ENCODE measurements around the gene INTS11. TPM values are rescaled to one million over a fixed set of nuclear protein-coding genes. Genes with fewer than 3 reads are reported as not detected.

Gene INTS11
- total RNA-seq, 3 donors from 2014 or later (not counting 1 experiment from before 2014, with no cell fraction given): 150 to 189 (median 181) TPM

DNA sequence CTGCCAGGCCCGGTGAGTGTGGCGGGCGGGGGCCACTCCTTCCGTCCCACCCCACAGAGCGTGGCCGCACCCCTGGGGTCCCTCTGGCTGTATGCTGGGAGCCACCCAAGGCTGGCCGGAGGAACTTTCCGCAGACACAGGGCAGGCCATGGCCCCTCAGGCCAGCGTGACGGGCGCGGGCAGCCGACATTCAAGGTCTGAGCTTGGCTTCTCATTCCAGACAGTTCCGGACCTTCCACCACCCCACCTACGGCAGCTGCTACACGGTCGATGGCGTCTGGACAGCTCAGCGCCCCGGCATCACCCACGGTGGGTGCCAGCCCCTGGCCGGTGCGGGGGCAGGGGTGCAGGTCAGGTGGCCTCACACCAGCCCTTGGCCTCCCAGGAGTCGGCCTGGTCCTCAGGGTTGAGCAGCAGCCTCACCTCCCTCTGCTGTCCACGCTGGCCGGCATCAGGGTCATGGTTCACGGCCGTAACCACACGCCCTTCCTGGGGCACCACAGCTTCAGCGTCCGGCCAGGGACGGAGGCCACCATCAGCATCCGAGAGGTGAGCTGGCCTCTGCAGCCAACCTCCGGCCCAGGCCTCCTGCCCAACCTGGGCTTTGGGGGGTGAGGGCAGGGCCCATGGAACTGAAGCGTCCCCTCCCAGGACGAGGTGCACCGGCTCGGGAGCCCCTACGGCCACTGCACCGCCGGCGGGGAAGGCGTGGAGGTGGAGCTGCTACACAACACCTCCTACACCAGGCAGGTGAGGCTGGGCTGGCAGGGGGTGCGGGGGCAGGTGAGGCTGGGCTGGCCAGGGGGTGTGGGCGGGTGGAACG is 37.0 kb downstream of the INTS11 start:
- 93% methylated on average over 45 of the region's 46 CpGs for WGBS (ENCODE audit: insufficient coverage)
- intact Hi-C loops (cut with micrococcal nuclease): no loop called here
- no peaks in the 10 kb centered on the region for H3K36me3 Mint-ChIP-seq

DNA sequence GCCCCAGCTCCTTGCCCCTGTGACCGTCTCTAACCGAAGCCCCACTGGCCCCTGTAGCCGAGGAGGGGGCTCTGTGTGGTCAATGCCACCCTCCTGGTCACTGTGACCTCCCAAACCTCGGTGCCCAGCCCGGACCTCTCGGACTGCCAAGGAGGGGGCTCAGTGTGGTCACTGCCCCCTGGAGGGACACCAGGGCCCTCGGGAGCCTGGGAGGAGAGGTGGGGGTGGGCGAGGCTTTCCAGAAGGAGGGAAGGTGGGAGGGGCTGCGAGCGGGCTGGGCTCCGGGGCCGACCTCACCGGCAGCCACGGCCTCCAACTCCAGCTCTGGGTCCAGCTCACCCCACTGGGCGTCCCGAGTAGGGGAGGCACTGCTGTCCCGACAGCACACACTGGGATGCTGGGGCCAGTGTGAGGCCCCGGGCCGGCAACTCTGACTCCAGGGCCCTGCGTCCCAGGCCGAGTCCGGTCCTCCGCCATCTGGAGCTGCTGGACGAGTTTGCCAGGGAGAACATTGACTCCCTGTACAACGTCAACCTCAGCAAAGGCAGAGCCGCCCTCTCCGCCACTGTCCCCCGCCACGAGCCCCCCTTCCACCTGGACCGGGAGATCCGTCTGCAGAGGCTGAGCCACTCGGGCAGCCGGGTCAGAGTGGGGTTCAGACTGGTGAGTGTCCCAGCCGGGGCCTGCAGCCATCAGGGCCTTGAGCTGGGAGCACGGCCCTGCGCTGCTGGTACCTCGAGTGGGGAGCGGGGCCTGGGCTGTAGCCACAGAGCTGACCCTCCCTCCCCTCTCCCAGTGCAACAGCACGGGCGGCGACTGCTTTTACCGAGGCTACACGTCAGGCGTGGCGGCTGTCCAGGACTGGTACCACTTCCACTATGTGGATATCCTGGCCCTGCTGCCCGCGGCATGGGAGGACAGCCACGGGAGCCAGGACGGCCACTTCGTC is 37.9 kb downstream of the INTS11 start:
- H3K27me3 Mint-ChIP-seq (ENCODE audit: low read depth in 2 of 2): peaks cover 0 to 3% of the 10 kb centered on the region in 2 donors
- H3K4me1 Mint-ChIP-seq: peaks cover 0 to 5% of the 10 kb centered on the region in 2 donors
- 74% methylated on average over 49 of the region's 50 CpGs for WGBS (ENCODE audit: insufficient coverage)
- Histone ChIP-seq H3K36me3 (ENCODE audit: control insufficient read depth, insufficient read depth, low read length) (no peaks in the 10 kb centered on the region), H3K9me3 (ENCODE audit: control insufficient read depth, insufficient read depth, low read length) (no peaks in the 10 kb centered on the region), H3K4me1 (ENCODE audit: control insufficient read depth, insufficient read depth, low read length) (peaks cover 3% of the 10 kb centered on the region), H3K27ac (ENCODE audit: low read length) (no peak overlapping the region), H3K27me3 (ENCODE audit: control insufficient read depth, insufficient read depth, low read length) (no peaks in the 10 kb centered on the region), H3K4me3 (ENCODE audit: low read length) (no peak overlapping the region)
- H3K9me3 Mint-ChIP-seq: no peaks in the 10 kb centered on the region
- DNase-seq: no peak
- H3K27ac Mint-ChIP-seq: no peak overlapping the region
- ATAC-seq: no peak
- H3K36me3 Mint-ChIP-seq: no peaks in the 10 kb centered on the region
- TF ChIP-seq, protein P1, sequence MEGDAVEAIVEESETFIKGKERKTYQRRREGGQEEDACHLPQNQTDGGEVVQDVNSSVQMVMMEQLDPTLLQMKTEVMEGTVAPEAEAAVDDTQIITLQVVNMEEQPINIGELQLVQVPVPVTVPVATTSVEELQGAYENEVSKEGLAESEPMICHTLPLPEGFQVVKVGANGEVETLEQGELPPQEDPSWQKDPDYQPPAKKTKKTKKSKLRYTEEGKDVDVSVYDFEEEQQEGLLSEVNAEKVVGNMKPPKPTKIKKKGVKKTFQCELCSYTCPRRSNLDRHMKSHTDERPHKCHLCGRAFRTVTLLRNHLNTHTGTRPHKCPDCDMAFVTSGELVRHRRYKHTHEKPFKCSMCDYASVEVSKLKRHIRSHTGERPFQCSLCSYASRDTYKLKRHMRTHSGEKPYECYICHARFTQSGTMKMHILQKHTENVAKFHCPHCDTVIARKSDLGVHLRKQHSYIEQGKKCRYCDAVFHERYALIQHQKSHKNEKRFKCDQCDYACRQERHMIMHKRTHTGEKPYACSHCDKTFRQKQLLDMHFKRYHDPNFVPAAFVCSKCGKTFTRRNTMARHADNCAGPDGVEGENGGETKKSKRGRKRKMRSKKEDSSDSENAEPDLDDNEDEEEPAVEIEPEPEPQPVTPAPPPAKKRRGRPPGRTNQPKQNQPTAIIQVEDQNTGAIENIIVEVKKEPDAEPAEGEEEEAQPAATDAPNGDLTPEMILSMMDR (IDR thresholded peaks at IDR 0.05): no peak
- intact Hi-C loops (cut with micrococcal nuclease): no loop called here
- H3K4me3 Mint-ChIP-seq: no peak overlapping the region

More for the DNA sequence above, 37.0 kb downstream of the INTS11 start:
- Histone ChIP-seq H3K27ac (ENCODE audit: low read length) (no peak overlapping the region), H3K9me3 (ENCODE audit: control insufficient read depth, insufficient read depth, low read length) (no peaks in the 10 kb centered on the region), H3K27me3 (ENCODE audit: control insufficient read depth, insufficient read depth, low read length) (no peaks in the 10 kb centered on the region), H3K4me3 (ENCODE audit: low read length) (no peak overlapping the region), H3K36me3 (ENCODE audit: control insufficient read depth, insufficient read depth, low read length) (no peaks in the 10 kb centered on the region), H3K4me1 (ENCODE audit: control insufficient read depth, insufficient read depth, low read length) (peaks cover 3% of the 10 kb centered on the region)
- Mint-ChIP-seq H3K4me3 (no peak overlapping the region), H3K27ac (no peak overlapping the region), H3K9me3 (no peaks in the 10 kb centered on the region), H3K4me1 (peaks cover 0 to 5% of the 10 kb centered on the region in 2 donors), H3K27me3 (ENCODE audit: low read depth in 2 of 2) (peaks cover 0 to 3% of the 10 kb centered on the region in 2 donors)
- no peak for DNase-seq
- TF ChIP-seq, protein P1 (IDR thresholded peaks at IDR 0.05): no peak
- ATAC-seq: no peak

DNA sequence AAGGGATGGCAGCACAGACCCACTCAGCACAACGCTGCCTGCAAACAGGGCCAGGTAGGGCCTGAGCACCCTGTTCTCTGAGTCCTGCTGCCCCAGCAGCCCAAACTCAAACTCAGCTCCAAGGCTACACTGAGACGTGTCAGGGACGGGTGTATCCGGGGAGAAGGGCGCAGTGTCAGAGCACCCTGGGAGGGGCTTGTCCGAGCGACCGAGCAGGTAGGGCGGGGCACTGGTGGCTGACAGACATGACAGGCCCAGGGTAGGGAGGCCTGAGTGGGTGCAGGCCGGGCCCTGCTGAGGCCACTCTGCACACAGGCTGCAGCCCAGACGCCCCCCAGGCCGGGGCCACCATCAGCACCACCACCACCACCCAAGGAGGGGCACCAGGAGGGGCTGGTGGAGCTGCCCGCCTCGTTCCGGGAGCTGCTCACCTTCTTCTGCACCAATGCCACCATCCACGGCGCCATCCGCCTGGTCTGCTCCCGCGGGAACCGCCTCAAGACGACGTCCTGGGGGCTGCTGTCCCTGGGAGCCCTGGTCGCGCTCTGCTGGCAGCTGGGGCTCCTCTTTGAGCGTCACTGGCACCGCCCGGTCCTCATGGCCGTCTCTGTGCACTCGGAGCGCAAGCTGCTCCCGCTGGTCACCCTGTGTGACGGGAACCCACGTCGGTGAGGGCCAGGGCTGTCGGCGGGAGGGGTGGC is 38.7 kb downstream of the INTS11 start:
- H3K27ac Mint-ChIP-seq: no peak overlapping the region
- peaks cover 3% of the 10 kb centered on the region for H3K4me1 ChIP-seq (ENCODE audit: control insufficient read depth, insufficient read depth, low read length)
- H3K27ac ChIP-seq (ENCODE audit: low read length): no peak overlapping the region
- DNase-seq (no peak), ATAC-seq (no peak)
- H3K27me3 Mint-ChIP-seq (ENCODE audit: low read depth in 2 of 2): peaks cover 0 to 3% of the 10 kb centered on the region in 2 donors
- intact Hi-C loops (cut with micrococcal nuclease): no loop called here
- H3K36me3 Mint-ChIP-seq: no peaks in the 10 kb centered on the region
- 78% methylated on average over 36 of the region's 37 CpGs for WGBS (ENCODE audit: insufficient coverage)
- H3K36me3 ChIP-seq (ENCODE audit: control insufficient read depth, insufficient read depth, low read length): no peaks in the 10 kb centered on the region
- no peaks in the 10 kb centered on the region for H3K9me3 ChIP-seq (ENCODE audit: control insufficient read depth, insufficient read depth, low read length)
- TF ChIP-seq, protein P1 (IDR thresholded peaks at IDR 0.05): no peak
- peaks cover 0 to 5% of the 10 kb centered on the region in 2 donors for H3K4me1 Mint-ChIP-seq
- H3K27me3 ChIP-seq (ENCODE audit: control insufficient read depth, insufficient read depth, low read length): no peaks in the 10 kb centered on the region
- no peaks in the 10 kb centered on the region for H3K9me3 Mint-ChIP-seq
- no peak overlapping the region for H3K4me3 Mint-ChIP-seq
- H3K4me3 ChIP-seq (ENCODE audit: low read length): no peak overlapping the region
